ENCODE measurements around the gene RARRES1.

Gene RARRES1

DNA sequence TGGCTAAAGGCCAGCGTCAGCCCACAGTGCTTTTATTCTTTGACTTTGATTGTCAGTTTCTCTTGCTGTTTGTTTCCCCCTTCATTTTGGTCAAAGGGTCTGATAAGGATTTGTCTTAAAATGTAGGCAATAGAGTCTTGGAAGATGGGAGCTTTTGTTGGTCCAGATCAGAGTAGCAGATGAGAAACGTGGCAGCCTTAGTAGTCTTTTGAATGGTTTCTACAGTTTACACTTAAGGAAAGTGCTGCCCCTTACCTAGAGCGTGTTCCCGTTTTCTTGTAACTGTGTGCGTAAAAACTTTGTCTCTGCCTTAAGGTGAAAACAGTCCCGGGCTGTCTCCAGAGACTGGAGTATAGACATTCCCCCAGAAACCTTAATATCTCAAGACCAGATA, 60.4 kb downstream of the RARRES1 start:
- Histone ChIP-seq H3K27me3 (replicated peaks; ENCODE audit: insufficient read depth, low read length) (no peaks in the 10 kb centered on the region), H3K36me3 (replicated peaks; ENCODE audit: insufficient read depth, low read length) (peaks cover 1% of the 10 kb centered on the region; the same call in 1 of the 2 replicates), H3K9me3 (replicated peaks; ENCODE audit: insufficient read depth, low read length) (no peaks in the 10 kb centered on the region), H3K4me1 (ENCODE audit: low read length) (peaks cover 9% of the 10 kb centered on the region; the same call in 1 of the 2 replicates), H3K79me2 (ENCODE audit: low read length) (peaks cover 12% of the 10 kb centered on the region; the same call in 1 of the 2 replicates), H3K27ac (ENCODE audit: low read length) (peak overlapping the region; percentile 68; the same call in 1 of the 2 replicates), H3K9me2 (replicated peaks; ENCODE audit: insufficient read depth, low read length) (no peaks in the 10 kb centered on the region), H3K4me2 (ENCODE audit: low read depth, low read length) (peak overlapping the region; percentile 62), H3F3A (ENCODE audit: insufficient read depth, low read length) (peaks cover 20% of the 10 kb centered on the region), H3K9ac (ENCODE audit: low read length) (peak overlapping the region; percentile 52), H4K20me1 (ENCODE audit: insufficient read depth, low read length) (no peaks in the 10 kb centered on the region), H3K4me3 (ENCODE audit: low read length) (peak overlapping the region; percentile 66), H2AFZ (ENCODE audit: low read length) (peak overlapping the region; percentile 78)
- peak; percentile 24 for DNase-seq
- TF ChIP-seq, protein P1, sequence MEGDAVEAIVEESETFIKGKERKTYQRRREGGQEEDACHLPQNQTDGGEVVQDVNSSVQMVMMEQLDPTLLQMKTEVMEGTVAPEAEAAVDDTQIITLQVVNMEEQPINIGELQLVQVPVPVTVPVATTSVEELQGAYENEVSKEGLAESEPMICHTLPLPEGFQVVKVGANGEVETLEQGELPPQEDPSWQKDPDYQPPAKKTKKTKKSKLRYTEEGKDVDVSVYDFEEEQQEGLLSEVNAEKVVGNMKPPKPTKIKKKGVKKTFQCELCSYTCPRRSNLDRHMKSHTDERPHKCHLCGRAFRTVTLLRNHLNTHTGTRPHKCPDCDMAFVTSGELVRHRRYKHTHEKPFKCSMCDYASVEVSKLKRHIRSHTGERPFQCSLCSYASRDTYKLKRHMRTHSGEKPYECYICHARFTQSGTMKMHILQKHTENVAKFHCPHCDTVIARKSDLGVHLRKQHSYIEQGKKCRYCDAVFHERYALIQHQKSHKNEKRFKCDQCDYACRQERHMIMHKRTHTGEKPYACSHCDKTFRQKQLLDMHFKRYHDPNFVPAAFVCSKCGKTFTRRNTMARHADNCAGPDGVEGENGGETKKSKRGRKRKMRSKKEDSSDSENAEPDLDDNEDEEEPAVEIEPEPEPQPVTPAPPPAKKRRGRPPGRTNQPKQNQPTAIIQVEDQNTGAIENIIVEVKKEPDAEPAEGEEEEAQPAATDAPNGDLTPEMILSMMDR (IDR thresholded peaks at IDR 0.05; ENCODE audit: low read length): no peak
- TF ChIP-seq EZH2 (optimal IDR thresholded peaks at IDR 0.05; ENCODE audit: low read depth, low read length) (no peak), EZH2phosphoT487 (IDR thresholded peaks at IDR 0.05; ENCODE audit: low read length) (no peak)

DNA sequence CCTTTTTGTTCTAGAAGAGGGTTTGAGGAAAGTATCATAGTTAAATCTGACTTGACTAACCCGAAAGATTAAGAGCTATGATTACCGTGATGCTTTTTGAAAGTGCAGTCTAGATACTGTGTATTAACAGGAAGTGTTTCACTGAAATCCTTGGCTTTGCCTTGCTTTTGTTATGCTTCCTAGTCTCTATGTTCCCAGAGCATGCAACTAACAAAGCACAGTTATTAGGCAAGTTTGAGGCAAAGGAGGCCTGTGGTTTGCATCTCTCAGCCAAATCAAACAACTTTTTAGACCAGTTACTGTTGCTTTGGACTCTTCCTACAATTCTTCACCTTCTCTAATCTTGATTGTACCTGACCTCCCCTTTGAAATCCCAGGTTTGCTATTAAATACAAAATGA, 63.8 kb downstream of the RARRES1 start:
- Histone ChIP-seq H3K9ac (ENCODE audit: low read length) (no peak overlapping the region), H4K20me1 (ENCODE audit: insufficient read depth, low read length) (no peaks in the 10 kb centered on the region), H3K9me3 (replicated peaks; ENCODE audit: insufficient read depth, low read length) (no peaks in the 10 kb centered on the region), H3K9me2 (replicated peaks; ENCODE audit: insufficient read depth, low read length) (no peaks in the 10 kb centered on the region), H3K4me3 (ENCODE audit: low read length) (no peak overlapping the region), H3K27ac (ENCODE audit: low read length) (no peak overlapping the region), H3K79me2 (ENCODE audit: low read length) (peaks cover 12% of the 10 kb centered on the region), H2AFZ (ENCODE audit: low read length) (no peak overlapping the region), H3K4me1 (ENCODE audit: low read length) (peaks cover 9% of the 10 kb centered on the region; the same call in 1 of the 2 replicates), H3F3A (ENCODE audit: insufficient read depth, low read length) (peaks cover 20% of the 10 kb centered on the region), H3K4me2 (ENCODE audit: low read depth, low read length) (no peak overlapping the region), H3K36me3 (replicated peaks; ENCODE audit: insufficient read depth, low read length) (peaks cover 8% of the 10 kb centered on the region; the same call in 1 of the 2 replicates), H3K27me3 (replicated peaks; ENCODE audit: insufficient read depth, low read length) (no peaks in the 10 kb centered on the region)
- TF ChIP-seq EZH2 (optimal IDR thresholded peaks at IDR 0.05; ENCODE audit: low read depth, low read length): no peak
- TF ChIP-seq, protein P1 (IDR thresholded peaks at IDR 0.05; ENCODE audit: low read length): no peak
- TF ChIP-seq EZH2phosphoT487 (IDR thresholded peaks at IDR 0.05; ENCODE audit: low read length): no peak
- no peak for DNase-seq

DNA sequence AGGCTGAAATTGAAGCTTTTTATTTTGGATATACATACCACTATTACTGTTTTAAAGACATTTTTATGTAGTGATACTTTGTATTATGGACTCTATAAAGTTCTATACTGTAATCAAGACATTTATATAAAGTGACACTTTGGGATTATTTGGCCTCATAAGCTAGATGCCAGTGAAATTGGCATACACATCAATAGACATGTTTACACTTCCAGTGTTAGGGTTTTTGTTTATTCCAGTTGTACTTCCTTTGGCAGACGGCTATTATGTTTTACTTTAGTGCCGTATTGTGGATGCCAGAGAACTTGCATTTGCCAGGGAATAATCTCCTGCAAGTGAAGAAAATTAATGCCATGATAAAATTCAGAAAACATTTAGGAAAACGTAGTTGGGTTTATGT, 65.8 kb downstream of the RARRES1 start:
- H3K9me2 ChIP-seq (replicated peaks; ENCODE audit: insufficient read depth, low read length): no peaks in the 10 kb centered on the region
- H3K27ac ChIP-seq (ENCODE audit: low read length): no peak overlapping the region
- no peaks in the 10 kb centered on the region for H3K9me3 ChIP-seq (replicated peaks; ENCODE audit: insufficient read depth, low read length)
- peaks cover 17% of the 10 kb centered on the region for H3K36me3 ChIP-seq (replicated peaks; ENCODE audit: insufficient read depth, low read length)
- no peak overlapping the region for H3K9ac ChIP-seq (ENCODE audit: low read length)
- H3K4me3 ChIP-seq (ENCODE audit: low read length): no peak overlapping the region
- peaks cover 12% of the 10 kb centered on the region for H3K79me2 ChIP-seq (ENCODE audit: low read length)
- H3F3A ChIP-seq (ENCODE audit: insufficient read depth, low read length): peaks cover 5% of the 10 kb centered on the region
- no peak overlapping the region for H2AFZ ChIP-seq (ENCODE audit: low read length)
- H3K27me3 ChIP-seq (replicated peaks; ENCODE audit: insufficient read depth, low read length): no peaks in the 10 kb centered on the region
- no peaks in the 10 kb centered on the region for H4K20me1 ChIP-seq (ENCODE audit: insufficient read depth, low read length)
- DNase-seq: no peak
- TF ChIP-seq EZH2 (optimal IDR thresholded peaks at IDR 0.05; ENCODE audit: low read depth, low read length) (no peak), EZH2phosphoT487 (IDR thresholded peaks at IDR 0.05; ENCODE audit: low read length) (no peak)
- TF ChIP-seq, protein P1 (IDR thresholded peaks at IDR 0.05; ENCODE audit: low read length): no peak
- peaks cover 9% of the 10 kb centered on the region; the same call in 1 of the 2 replicates for H3K4me1 ChIP-seq (ENCODE audit: low read length)
- no peak overlapping the region for H3K4me2 ChIP-seq (ENCODE audit: low read depth, low read length)

Measured in MM.1S (cell line).